ENCODE data around the gene ACOT4. TPM values are rescaled to one million over a fixed set of nuclear protein-coding genes. Genes with fewer than 3 reads are reported as not detected.

ACOT4 gene
- total and polyA plus RNA-seq, 2 experiments from 2014 or later, result 1.0 to 1.6 TPM

DNA sequence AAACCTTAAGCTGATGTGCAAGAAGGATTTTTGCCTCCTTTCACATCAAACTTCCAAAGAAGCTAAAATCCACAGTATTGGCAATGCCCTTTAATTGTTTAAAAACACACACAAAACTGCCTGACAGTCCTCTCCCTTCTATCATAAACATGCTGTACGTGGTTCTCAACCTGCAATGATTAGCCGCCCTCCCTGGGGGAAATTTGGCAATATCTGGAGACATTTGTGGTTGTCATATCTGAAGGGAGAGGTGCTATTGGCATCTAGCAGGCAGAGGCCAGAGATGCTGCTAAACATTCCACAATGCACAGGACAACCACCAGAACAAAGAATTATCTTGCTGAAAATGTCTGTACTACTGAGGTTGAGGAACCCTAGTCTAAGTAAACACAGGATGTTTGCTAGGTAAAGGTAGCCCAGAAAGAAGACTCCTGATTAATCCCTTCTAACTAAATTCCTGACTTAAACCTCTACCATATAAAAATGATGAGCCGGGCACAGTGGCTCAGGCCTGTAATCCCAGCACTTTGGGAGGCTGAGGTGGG, 21.8 kb downstream of the ACOT4 start:
- no peak for TF ChIP-seq EZH2phosphoT487 (IDR thresholded peaks at IDR 0.05; ENCODE audit: unreplicated experiment)
- TF ChIP-seq, protein P1, sequence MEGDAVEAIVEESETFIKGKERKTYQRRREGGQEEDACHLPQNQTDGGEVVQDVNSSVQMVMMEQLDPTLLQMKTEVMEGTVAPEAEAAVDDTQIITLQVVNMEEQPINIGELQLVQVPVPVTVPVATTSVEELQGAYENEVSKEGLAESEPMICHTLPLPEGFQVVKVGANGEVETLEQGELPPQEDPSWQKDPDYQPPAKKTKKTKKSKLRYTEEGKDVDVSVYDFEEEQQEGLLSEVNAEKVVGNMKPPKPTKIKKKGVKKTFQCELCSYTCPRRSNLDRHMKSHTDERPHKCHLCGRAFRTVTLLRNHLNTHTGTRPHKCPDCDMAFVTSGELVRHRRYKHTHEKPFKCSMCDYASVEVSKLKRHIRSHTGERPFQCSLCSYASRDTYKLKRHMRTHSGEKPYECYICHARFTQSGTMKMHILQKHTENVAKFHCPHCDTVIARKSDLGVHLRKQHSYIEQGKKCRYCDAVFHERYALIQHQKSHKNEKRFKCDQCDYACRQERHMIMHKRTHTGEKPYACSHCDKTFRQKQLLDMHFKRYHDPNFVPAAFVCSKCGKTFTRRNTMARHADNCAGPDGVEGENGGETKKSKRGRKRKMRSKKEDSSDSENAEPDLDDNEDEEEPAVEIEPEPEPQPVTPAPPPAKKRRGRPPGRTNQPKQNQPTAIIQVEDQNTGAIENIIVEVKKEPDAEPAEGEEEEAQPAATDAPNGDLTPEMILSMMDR (conservative IDR thresholded peaks at IDR 0.05; ENCODE audit: low read depth in 2 of 2), result no peak
- no peak for TF ChIP-seq ZNF114 (CRISPR knock-in tag; IDR thresholded peaks at IDR 0.05)
- TF ChIP-seq, protein P2, sequence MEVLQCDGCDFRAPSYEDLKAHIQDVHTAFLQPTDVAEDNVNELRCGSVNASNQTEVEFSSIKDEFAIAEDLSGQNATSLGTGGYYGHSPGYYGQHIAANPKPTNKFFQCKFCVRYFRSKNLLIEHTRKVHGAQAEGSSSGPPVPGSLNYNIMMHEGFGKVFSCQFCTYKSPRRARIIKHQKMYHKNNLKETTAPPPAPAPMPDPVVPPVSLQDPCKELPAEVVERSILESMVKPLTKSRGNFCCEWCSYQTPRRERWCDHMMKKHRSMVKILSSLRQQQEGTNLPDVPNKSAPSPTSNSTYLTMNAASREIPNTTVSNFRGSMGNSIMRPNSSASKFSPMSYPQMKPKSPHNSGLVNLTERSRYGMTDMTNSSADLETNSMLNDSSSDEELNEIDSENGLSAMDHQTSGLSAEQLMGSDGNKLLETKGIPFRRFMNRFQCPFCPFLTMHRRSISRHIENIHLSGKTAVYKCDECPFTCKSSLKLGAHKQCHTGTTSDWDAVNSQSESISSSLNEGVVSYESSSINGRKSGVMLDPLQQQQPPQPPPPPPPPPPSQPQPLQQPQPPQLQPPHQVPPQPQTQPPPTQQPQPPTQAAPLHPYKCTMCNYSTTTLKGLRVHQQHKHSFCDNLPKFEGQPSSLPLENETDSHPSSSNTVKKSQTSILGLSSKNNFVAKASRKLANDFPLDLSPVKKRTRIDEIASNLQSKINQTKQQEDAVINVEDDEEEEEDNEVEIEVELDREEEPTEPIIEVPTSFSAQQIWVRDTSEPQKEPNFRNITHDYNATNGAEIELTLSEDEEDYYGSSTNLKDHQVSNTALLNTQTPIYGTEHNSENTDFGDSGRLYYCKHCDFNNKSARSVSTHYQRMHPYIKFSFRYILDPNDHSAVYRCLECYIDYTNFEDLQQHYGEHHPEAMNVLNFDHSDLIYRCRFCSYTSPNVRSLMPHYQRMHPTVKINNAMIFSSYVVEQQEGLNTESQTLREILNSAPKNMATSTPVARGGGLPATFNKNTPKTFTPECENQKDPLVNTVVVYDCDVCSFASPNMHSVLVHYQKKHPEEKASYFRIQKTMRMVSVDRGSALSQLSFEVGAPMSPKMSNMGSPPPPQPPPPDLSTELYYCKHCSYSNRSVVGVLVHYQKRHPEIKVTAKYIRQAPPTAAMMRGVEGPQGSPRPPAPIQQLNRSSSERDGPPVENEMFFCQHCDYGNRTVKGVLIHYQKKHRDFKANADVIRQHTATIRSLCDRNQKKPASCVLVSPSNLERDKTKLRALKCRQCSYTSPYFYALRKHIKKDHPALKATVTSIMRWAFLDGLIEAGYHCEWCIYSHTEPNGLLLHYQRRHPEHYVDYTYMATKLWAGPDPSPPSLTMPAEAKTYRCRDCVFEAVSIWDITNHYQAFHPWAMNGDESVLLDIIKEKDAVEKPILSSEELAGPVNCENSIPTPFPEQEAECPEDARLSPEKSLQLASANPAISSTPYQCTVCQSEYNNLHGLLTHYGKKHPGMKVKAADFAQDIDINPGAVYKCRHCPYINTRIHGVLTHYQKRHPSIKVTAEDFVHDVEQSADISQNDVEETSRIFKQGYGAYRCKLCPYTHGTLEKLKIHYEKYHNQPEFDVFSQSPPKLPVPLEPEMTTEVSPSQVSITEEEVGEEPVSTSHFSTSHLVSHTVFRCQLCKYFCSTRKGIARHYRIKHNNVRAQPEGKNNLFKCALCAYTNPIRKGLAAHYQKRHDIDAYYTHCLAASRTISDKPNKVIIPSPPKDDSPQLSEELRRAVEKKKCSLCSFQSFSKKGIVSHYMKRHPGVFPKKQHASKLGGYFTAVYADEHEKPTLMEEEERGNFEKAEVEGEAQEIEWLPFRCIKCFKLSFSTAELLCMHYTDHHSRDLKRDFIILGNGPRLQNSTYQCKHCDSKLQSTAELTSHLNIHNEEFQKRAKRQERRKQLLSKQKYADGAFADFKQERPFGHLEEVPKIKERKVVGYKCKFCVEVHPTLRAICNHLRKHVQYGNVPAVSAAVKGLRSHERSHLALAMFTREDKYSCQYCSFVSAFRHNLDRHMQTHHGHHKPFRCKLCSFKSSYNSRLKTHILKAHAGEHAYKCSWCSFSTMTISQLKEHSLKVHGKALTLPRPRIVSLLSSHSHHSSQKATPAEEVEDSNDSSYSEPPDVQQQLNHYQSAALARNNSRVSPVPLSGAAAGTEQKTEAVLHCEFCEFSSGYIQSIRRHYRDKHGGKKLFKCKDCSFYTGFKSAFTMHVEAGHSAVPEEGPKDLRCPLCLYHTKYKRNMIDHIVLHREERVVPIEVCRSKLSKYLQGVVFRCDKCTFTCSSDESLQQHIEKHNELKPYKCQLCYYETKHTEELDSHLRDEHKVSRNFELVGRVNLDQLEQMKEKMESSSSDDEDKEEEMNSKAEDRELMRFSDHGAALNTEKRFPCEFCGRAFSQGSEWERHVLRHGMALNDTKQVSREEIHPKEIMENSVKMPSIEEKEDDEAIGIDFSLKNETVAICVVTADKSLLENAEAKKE (CRISPR knock-in tag; IDR thresholded peaks at IDR 0.05), result no peak
- no peak for TF ChIP-seq POLR2AphosphoS5 (IDR thresholded peaks at IDR 0.05; ENCODE audit: low read depth)
- no peak for TF ChIP-seq EZH2 (IDR thresholded peaks at IDR 0.05; ENCODE audit: low read depth, unreplicated experiment)
- no peak for TF ChIP-seq NANOG (IDR thresholded peaks at IDR 0.05; ENCODE audit: borderline replicate concordance)
- TF ChIP-seq ZNF331 (CRISPR knock-in tag; IDR thresholded peaks at IDR 0.05; ENCODE audit: low read depth), result no peak
- TF ChIP-seq, protein P3, sequence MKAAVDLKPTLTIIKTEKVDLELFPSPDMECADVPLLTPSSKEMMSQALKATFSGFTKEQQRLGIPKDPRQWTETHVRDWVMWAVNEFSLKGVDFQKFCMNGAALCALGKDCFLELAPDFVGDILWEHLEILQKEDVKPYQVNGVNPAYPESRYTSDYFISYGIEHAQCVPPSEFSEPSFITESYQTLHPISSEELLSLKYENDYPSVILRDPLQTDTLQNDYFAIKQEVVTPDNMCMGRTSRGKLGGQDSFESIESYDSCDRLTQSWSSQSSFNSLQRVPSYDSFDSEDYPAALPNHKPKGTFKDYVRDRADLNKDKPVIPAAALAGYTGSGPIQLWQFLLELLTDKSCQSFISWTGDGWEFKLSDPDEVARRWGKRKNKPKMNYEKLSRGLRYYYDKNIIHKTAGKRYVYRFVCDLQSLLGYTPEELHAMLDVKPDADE (IDR thresholded peaks at IDR 0.05), result no peak
- TF ChIP-seq STAT1 (IDR thresholded peaks at IDR 0.05; ENCODE audit: unreplicated experiment), result no peak
- no peak for TF ChIP-seq JUNB (IDR thresholded peaks at IDR 0.05; ENCODE audit: unreplicated experiment)
- no peak for TF ChIP-seq CREB1 (CRISPR knock-in tag; IDR thresholded peaks at IDR 0.05; ENCODE audit: low read depth)
- TF ChIP-seq, protein P4, sequence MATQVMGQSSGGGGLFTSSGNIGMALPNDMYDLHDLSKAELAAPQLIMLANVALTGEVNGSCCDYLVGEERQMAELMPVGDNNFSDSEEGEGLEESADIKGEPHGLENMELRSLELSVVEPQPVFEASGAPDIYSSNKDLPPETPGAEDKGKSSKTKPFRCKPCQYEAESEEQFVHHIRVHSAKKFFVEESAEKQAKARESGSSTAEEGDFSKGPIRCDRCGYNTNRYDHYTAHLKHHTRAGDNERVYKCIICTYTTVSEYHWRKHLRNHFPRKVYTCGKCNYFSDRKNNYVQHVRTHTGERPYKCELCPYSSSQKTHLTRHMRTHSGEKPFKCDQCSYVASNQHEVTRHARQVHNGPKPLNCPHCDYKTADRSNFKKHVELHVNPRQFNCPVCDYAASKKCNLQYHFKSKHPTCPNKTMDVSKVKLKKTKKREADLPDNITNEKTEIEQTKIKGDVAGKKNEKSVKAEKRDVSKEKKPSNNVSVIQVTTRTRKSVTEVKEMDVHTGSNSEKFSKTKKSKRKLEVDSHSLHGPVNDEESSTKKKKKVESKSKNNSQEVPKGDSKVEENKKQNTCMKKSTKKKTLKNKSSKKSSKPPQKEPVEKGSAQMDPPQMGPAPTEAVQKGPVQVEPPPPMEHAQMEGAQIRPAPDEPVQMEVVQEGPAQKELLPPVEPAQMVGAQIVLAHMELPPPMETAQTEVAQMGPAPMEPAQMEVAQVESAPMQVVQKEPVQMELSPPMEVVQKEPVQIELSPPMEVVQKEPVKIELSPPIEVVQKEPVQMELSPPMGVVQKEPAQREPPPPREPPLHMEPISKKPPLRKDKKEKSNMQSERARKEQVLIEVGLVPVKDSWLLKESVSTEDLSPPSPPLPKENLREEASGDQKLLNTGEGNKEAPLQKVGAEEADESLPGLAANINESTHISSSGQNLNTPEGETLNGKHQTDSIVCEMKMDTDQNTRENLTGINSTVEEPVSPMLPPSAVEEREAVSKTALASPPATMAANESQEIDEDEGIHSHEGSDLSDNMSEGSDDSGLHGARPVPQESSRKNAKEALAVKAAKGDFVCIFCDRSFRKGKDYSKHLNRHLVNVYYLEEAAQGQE (IDR thresholded peaks at IDR 0.05; ENCODE audit: unreplicated experiment), result no peak
- no peaks in the 10 kb centered on the region for H3K9me2 ChIP-seq (ENCODE audit: insufficient read depth)
- H2AFZ ChIP-seq, result peak overlapping the region; percentile 94
- H3K27ac ChIP-seq (ENCODE audit: low read depth), result no peak overlapping the region
- Mint-ChIP-seq H3K36me3 (ENCODE audit: low read depth) (no peaks in the 10 kb centered on the region), H3K4me3 (peak overlapping the region; percentile 85), H3K27me3 (ENCODE audit: insufficient read depth, low read depth, poor library complexity) (peaks cover 15% of the 10 kb centered on the region), H3K4me1 (peaks cover 7% of the 10 kb centered on the region), H3K27ac (no peak overlapping the region), H3K9me3 (peaks cover under 1% of the 10 kb centered on the region; the same call in 2 of the 3 replicates)
- H4K20me1 ChIP-seq (replicated peaks; ENCODE audit: insufficient read depth), result 0 out of 2 replicates have a peak, but pooled peaks cover 3% of the 10 kb centered on the region
- no peaks in the 10 kb centered on the region for H3K36me3 ChIP-seq (ENCODE audit: insufficient read depth)
- H3K79me2 ChIP-seq (replicated peaks; ENCODE audit: insufficient read depth), result no peaks in the 10 kb centered on the region
- peak overlapping the region; percentile 81; the same call in 1 of the 2 replicates for H3K4me2 ChIP-seq
- peaks cover 17% of the 10 kb centered on the region for H3K27me3 ChIP-seq (ENCODE audit: insufficient read depth)
- H3F3A ChIP-seq (replicated peaks; ENCODE audit: low read depth), result peaks cover 8% of the 10 kb centered on the region; the same call in 1 of the 2 replicates
- DNase-seq (ENCODE audit: low spot score) (no peak), ATAC-seq (no peak)
- H3K4me1 ChIP-seq (ENCODE audit: insufficient read depth), result peaks cover 7% of the 10 kb centered on the region; the same call in 1 of the 2 replicates
- peak overlapping the region; percentile 74 for H3K4me3 ChIP-seq

Data from GM23338 (cell line).